ENCODE data around the gene HS2ST1. TPM values are rescaled to one million over a fixed set of nuclear protein-coding genes. Genes with fewer than 3 reads are reported as not detected.

The HS2ST1 gene
- polyA plus RNA-seq, 1 donor (not counting 4 experiments of a cell fraction or from before 2014, with no cell fraction given): 18.7 TPM

DNA sequence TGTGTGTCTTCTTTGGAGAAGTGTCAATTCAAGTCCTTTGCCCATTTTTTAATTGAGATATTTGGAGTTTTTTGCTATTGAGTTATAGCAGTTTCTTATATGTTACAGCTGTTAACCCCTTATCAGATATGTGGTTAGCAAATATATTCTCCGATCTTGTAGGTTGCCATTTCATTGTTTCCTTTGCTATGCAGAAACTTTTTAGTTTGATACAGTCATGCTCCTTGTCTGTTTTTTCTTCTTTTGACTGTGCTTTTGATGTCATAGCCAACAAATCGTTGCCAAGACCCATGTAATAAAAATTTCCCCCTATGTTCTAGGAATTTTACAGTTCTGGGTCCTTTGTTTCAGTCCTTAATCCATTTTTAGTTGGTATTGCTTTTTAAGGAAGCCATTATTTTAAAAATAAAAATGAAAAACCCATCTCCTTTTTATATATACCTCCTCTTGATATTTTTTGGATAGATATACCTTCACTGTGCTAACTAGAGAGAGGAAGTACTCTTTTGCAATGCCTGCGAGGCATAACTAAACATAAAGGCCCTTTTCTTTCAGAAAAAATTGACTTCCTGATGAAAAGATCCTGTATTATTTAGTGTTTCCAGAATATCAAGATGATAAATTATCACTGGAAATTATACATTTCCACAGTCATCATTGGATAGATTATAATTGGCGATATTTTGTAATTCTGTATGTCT lies 127.8 kb downstream of the HS2ST1 start:
- Histone ChIP-seq H3K79me2 (ENCODE audit: control insufficient read depth, insufficient read depth, low read length) (no peaks in the 10 kb centered on the region), H3K36me3 (ENCODE audit: control insufficient read depth in 2 of 2, extremely low read depth in 1 of 2, insufficient read depth in 2 of 2, low read length in 2 of 2) (no peaks in the 10 kb centered on the region), H3K9me1 (ENCODE audit: control insufficient read depth, extremely low read depth, insufficient read depth, low read length) (no peaks in the 10 kb centered on the region), H3K4me2 (ENCODE audit: control insufficient read depth, extremely low read depth, insufficient read depth, low read depth, low read length) (no peak overlapping the region), H3K4me1 (ENCODE audit: control insufficient read depth, extremely low read depth, insufficient read depth, low read length) (no peaks in the 10 kb centered on the region), H3K27me3 (ENCODE audit: control insufficient read depth, extremely low read depth, insufficient read depth, low read length) (no peaks in the 10 kb centered on the region), H4K20me1 (ENCODE audit: control insufficient read depth, extremely low read depth, insufficient read depth, low read length) (no peaks in the 10 kb centered on the region), H3K4me3 (ENCODE audit: control insufficient read depth in 2 of 3, extremely low read depth in 1 of 3, insufficient read depth in 2 of 3, low read depth in 1 of 3, low read length in 3 of 3) (no peak overlapping the region), H2AFZ (ENCODE audit: control insufficient read depth, low read length) (no peak overlapping the region), H3K27ac (ENCODE audit: control insufficient read depth, insufficient read depth, low read length) (no peak overlapping the region), H3K9me3 (ENCODE audit: control insufficient read depth, low read depth, low read length) (no peaks in the 10 kb centered on the region), H3K9ac (ENCODE audit: control insufficient read depth, extremely low read depth, insufficient read depth, low read length) (no peak overlapping the region)
- dilution Hi-C loops (cut with MboI; ENCODE audit: extremely low pct_ligation_motif_present, low sequenced_read_pairs): no loop called here
- DNase-seq (ENCODE audit: low read depth, low spot score) (no peak), FAIRE-seq (no peak)
- TF ChIP-seq, protein P1, sequence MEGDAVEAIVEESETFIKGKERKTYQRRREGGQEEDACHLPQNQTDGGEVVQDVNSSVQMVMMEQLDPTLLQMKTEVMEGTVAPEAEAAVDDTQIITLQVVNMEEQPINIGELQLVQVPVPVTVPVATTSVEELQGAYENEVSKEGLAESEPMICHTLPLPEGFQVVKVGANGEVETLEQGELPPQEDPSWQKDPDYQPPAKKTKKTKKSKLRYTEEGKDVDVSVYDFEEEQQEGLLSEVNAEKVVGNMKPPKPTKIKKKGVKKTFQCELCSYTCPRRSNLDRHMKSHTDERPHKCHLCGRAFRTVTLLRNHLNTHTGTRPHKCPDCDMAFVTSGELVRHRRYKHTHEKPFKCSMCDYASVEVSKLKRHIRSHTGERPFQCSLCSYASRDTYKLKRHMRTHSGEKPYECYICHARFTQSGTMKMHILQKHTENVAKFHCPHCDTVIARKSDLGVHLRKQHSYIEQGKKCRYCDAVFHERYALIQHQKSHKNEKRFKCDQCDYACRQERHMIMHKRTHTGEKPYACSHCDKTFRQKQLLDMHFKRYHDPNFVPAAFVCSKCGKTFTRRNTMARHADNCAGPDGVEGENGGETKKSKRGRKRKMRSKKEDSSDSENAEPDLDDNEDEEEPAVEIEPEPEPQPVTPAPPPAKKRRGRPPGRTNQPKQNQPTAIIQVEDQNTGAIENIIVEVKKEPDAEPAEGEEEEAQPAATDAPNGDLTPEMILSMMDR (optimal IDR thresholded peaks at IDR 0.05 in 1 of 3, IDR thresholded peaks at IDR 0.05 in 1 of 3, conservative IDR thresholded peaks at IDR 0.05 in 1 of 3; ENCODE audit: extremely low read depth in 1 of 3, insufficient read depth in 2 of 3, low read length in 3 of 3): no peak
- no peak for TF ChIP-seq EZH2 (IDR thresholded peaks at IDR 0.05; ENCODE audit: low read length)

- H4K20me1 ChIP-seq (ENCODE audit: control insufficient read depth, extremely low read depth, insufficient read depth, low read length): no peaks in the 10 kb centered on the region
- no peaks in the 10 kb centered on the region for H3K4me1 ChIP-seq (ENCODE audit: control insufficient read depth, extremely low read depth, insufficient read depth, low read length)
- H3K9me1 ChIP-seq (ENCODE audit: control insufficient read depth, extremely low read depth, insufficient read depth, low read length): no peaks in the 10 kb centered on the region
- H2AFZ ChIP-seq (ENCODE audit: control insufficient read depth, low read length): no peak overlapping the region
- no peak overlapping the region for H3K27ac ChIP-seq (ENCODE audit: control insufficient read depth, insufficient read depth, low read length)
- H3K9me3 ChIP-seq (ENCODE audit: control insufficient read depth, low read depth, low read length): no peaks in the 10 kb centered on the region
- dilution Hi-C loops (cut with MboI; ENCODE audit: extremely low pct_ligation_motif_present, low sequenced_read_pairs): no loop called here
- H3K36me3 ChIP-seq (ENCODE audit: control insufficient read depth in 2 of 2, extremely low read depth in 1 of 2, insufficient read depth in 2 of 2, low read length in 2 of 2): no peaks in the 10 kb centered on the region
- no peak overlapping the region for H3K4me3 ChIP-seq (ENCODE audit: control insufficient read depth in 2 of 3, extremely low read depth in 1 of 3, insufficient read depth in 2 of 3, low read depth in 1 of 3, low read length in 3 of 3)
- DNase-seq (ENCODE audit: low read depth, low spot score) (no peak), FAIRE-seq (no peak)
- no peaks in the 10 kb centered on the region for H3K27me3 ChIP-seq (ENCODE audit: control insufficient read depth, extremely low read depth, insufficient read depth, low read length)
- H3K79me2 ChIP-seq (ENCODE audit: control insufficient read depth, insufficient read depth, low read length): no peaks in the 10 kb centered on the region
- H3K9ac ChIP-seq (ENCODE audit: control insufficient read depth, extremely low read depth, insufficient read depth, low read length): no peak overlapping the region
- H3K4me2 ChIP-seq (ENCODE audit: control insufficient read depth, extremely low read depth, insufficient read depth, low read depth, low read length): no peak overlapping the region
- TF ChIP-seq, protein P1 (optimal IDR thresholded peaks at IDR 0.05 in 1 of 3, IDR thresholded peaks at IDR 0.05 in 1 of 3, conservative IDR thresholded peaks at IDR 0.05 in 1 of 3; ENCODE audit: extremely low read depth in 1 of 3, insufficient read depth in 2 of 3, low read length in 3 of 3): no peak
- no peak for TF ChIP-seq EZH2 (IDR thresholded peaks at IDR 0.05; ENCODE audit: low read length)
Measured at GRCh38 chr1:87044424-87044823, 130.0 kb downstream of the HS2ST1 start.

Measured in keratinocyte (primary cell).